IMR-90 (cell line): ENCODE results near the gene DHRS13. TPM values are rescaled to one million over a fixed set of nuclear protein-coding genes. Genes with fewer than 3 reads are reported as not detected.
"Not testable (repeated sequence)": the region's sequence is repeated elsewhere in the genome, so short reads cannot be mapped to it uniquely, and the experiment has no call there.

ENCODE experiments used
- ATAC-seq: fragments of 200-7000 bp; cut with Tn5 transposase; 2 replicates; pipeline ENCODE4 v1.9.1; 2020; ENCODE audit warnings: low read depth, mild to moderate bottlenecking, moderate library complexity
- BruUV-seq: library from RNA; stranded (reverse); fragments of 400-500 nt; replicated peaks from 2 replicates; lab custom pipeline; 2021; lab: Mats Ljungman, UMichigan
- CTCF ChIA-PET: fragments of 300-600 bp; formaldehyde crosslinking; extraction: SDS; loops from one replicate; lab custom pipeline; 2021; ENCODE audit warnings: antibody characterized with exemption; lab: Yijun Ruan, JAX
- POLR2A ChIA-PET: fragments of 300-600 bp; sonication (Branson Sonifier 250); formaldehyde crosslinking; loops from one replicate; lab custom pipeline; 2022; ENCODE audit warnings: antibody characterized with exemption; ENCODE audit not compliant: unreplicated experiment; lab: Charles Lee
- DNase-seq: peaks from one replicate; pipeline ENCODE4 v3.0.0; 2013
- H2AFZ ChIP-seq: replicated peaks from 2 replicates; pipeline ENCODE3; 2013; ENCODE audit warnings: low read length, mild to moderate bottlenecking; ENCODE audit not compliant: poor library complexity
- H2AK5ac ChIP-seq: 2 replicates; pipeline ENCODE4 v1.6.1; 2013; ENCODE audit warnings: low read depth, low read length, inconsistent platforms
- H2AK9ac ChIP-seq: replicated peaks from 2 replicates; pipeline ENCODE3; 2013; ENCODE audit warnings: mild to moderate bottlenecking, low read depth, low read length, moderate library complexity; ENCODE audit not compliant: poor library complexity
- H2BK120ac ChIP-seq: 2 replicates; pipeline ENCODE4 v1.6.1; 2013; ENCODE audit warnings: low read depth, low read length, inconsistent platforms
- H2BK15ac ChIP-seq: 3 replicates; pipeline ENCODE4 v1.6.1; 2013; ENCODE audit warnings: low read depth, low read length, inconsistent platforms
- H2BK20ac ChIP-seq: 2 replicates; pipeline ENCODE4 v1.6.1; 2013; ENCODE audit warnings: low read depth, mild to moderate bottlenecking, inconsistent platforms, low read length, moderate library complexity
- H2BK5ac ChIP-seq: 2 replicates; pipeline ENCODE4 v1.6.1; 2013; ENCODE audit warnings: mild to moderate bottlenecking, low read depth, low read length, inconsistent platforms; ENCODE audit not compliant: poor library complexity, severe bottlenecking
- H3K14ac ChIP-seq: replicated peaks from 2 replicates; pipeline ENCODE4 v1.6.1; 2013; ENCODE audit warnings: low read depth, low read length, inconsistent platforms
- H3K18ac ChIP-seq: 2 replicates; pipeline ENCODE4 v1.6.1; 2013; ENCODE audit warnings: low read depth, low read length, control low read depth
- H3K23ac ChIP-seq: 2 replicates; pipeline ENCODE4 v1.6.1; 2013; ENCODE audit warnings: low read depth, low read length, inconsistent platforms
- H3K27ac ChIP-seq: 2 replicates; pipeline ENCODE4 v1.5.1; 2013; ENCODE audit warnings: mild to moderate bottlenecking, control low read depth, low read length; ENCODE audit not compliant: insufficient read depth
- H3K27me3 ChIP-seq: 2 replicates; pipeline ENCODE4 v1.6.1; 2013; ENCODE audit warnings: low read length; ENCODE audit not compliant: control insufficient read depth, insufficient read depth
- H3K36me3 ChIP-seq: 2 replicates; pipeline ENCODE4 v1.6.1; 2013; ENCODE audit warnings: low read length, mixed read lengths; ENCODE audit not compliant: control insufficient read depth, insufficient read depth
- H3K4ac ChIP-seq: 2 replicates; pipeline ENCODE4 v1.6.1; 2013; ENCODE audit warnings: low read depth, low read length, inconsistent platforms
- H3K4me1 ChIP-seq: 2 replicates; pipeline ENCODE4 v1.6.1; 2013; ENCODE audit warnings: low read length, mixed read lengths; ENCODE audit not compliant: control insufficient read depth, insufficient read depth
- H3K4me2 ChIP-seq: 2 replicates; pipeline ENCODE4 v1.6.1; 2013; ENCODE audit warnings: low read depth, mild to moderate bottlenecking, control low read depth, low read length, moderate library complexity
- H3K4me3 ChIP-seq: 2 replicates; pipeline ENCODE4 v1.5.1; 2013; ENCODE audit warnings: low read depth, mild to moderate bottlenecking, control low read depth, low read length, moderate library complexity; ENCODE audit not compliant: insufficient read depth
- H3K56ac ChIP-seq: 2 replicates; pipeline ENCODE4 v1.6.1; 2013; ENCODE audit warnings: low read length, inconsistent platforms; ENCODE audit not compliant: insufficient read depth; ENCODE audit errors: extremely low read depth
- H3K79me1 ChIP-seq, 2 experiments: 2 replicates each; pipeline ENCODE4 v1.6.1; 2013; ENCODE audit warnings: low read length in 2 of 2, inconsistent platforms in 1 of 2, low read depth in 1 of 2
- H3K9ac ChIP-seq: 2 replicates; pipeline ENCODE4 v1.6.1; 2013; ENCODE audit warnings: low read depth, low read length, control low read depth
- H3K9me1 ChIP-seq: 2 replicates; pipeline ENCODE4 v1.6.1; 2013; ENCODE audit warnings: low read length, inconsistent platforms; ENCODE audit not compliant: insufficient read depth
- H3K9me3 ChIP-seq: 2 replicates; pipeline ENCODE4 v1.6.1; 2013; ENCODE audit warnings: low read length; ENCODE audit not compliant: control insufficient read depth, insufficient read depth
- H4K20me1 ChIP-seq: 2 replicates; pipeline ENCODE4 v1.6.1; 2013; ENCODE audit warnings: low read length, inconsistent platforms; ENCODE audit not compliant: insufficient read depth
- H4K5ac ChIP-seq: 2 replicates; pipeline ENCODE4 v1.6.1; 2013; ENCODE audit warnings: mild to moderate bottlenecking, low read depth, low read length, control low read depth
- H4K8ac ChIP-seq, 2 experiments: 2 replicates each; pipeline ENCODE4 v1.6.1; 2013; ENCODE audit warnings: low read depth in 2 of 2, low read length in 2 of 2, control low read depth in 1 of 2, inconsistent platforms in 1 of 2
- H4K91ac ChIP-seq: 2 replicates; pipeline ENCODE4 v1.6.1; 2013; ENCODE audit warnings: low read depth, low read length, inconsistent platforms; ENCODE audit not compliant: insufficient read depth
- CEBPB ChIP-seq: IDR thresholded peaks from 2 replicates; pipeline ENCODE4 v1.6.1; 2012; ENCODE audit warnings: low read depth, low read length, improper control_type of control experiment
- WGBS, 2 experiments: methylation state at CpG; one replicate each; pipeline versions ENCODE4 v1.1.5 to v1.1.7; 2013; ENCODE audit warnings: missing lambda C conversion rate in 2 of 2; ENCODE audit not compliant: insufficient read length in 1 of 2; ENCODE audit errors: extremely low coverage in 2 of 2; 5-methylcytosine and 5-hydroxymethylcytosine counted together
- dilution Hi-C: fragments of 300-500 bp; cut with HindIII; formaldehyde crosslinking; loops from one replicate; pipeline ENCODE4 v1.14.3; 2018; ENCODE audit warnings: low sequenced_read_pairs; ENCODE audit not compliant: unreplicated experiment
- in situ Hi-C: fragments of 300-500 bp; cut with MboI; formaldehyde crosslinking; loops from 3 replicates; pipeline ENCODE4 v1.14.3; 2019; ENCODE audit warnings: low sequenced_read_pairs, inconsistent platforms, mixed read lengths
- intact Hi-C: fragments of 100-400 bp; cut with micrococcal nuclease; formaldehyde crosslinking; loops from 2 replicates; pipeline ENCODE4 v1.10.0; 2022
- polyA plus RNA-seq, 3 experiments: library from polyadenylated mRNA; depleted of rRNA; stranded (reverse); fragments of >200 nt; gene quantifications; 2 replicates each; pipeline ENCODE4 v1.2.3, GENCODE V29; 2012; ENCODE audit warnings: low replicate concordance in 1 of 3
- total RNA-seq: library from RNA; depleted of rRNA; stranded (reverse); fragments of >200 nt; gene quantifications from 2 replicates; pipeline ENCODE4 v1.2.3, GENCODE V29; 2012

The DHRS13 gene
- total and polyA plus RNA-seq, 2 of the 4 experiments (the other 2 are of a cell fraction), result 2.7 to 3.9 TPM

GRCh38 chr17:28877150-28877711, 25.6 kb downstream of the DHRS13 start:
- H3K14ac ChIP-seq, intact Hi-C loops: not testable (repeated sequence)

More at GRCh38 chr17:28877150-28877711, 25.6 kb downstream of the DHRS13 start:
- H2BK20ac ChIP-seq, dilution Hi-C loops, H3K23ac ChIP-seq, ATAC-seq, H3K9me1 ChIP-seq, H2AK9ac ChIP-seq, H3K18ac ChIP-seq, H4K5ac ChIP-seq, H4K8ac ChIP-seq, H2BK5ac ChIP-seq, H3K79me1 ChIP-seq, H3K4me3 ChIP-seq, H3K4ac ChIP-seq, H2AK5ac ChIP-seq, H2BK15ac ChIP-seq, CTCF ChIA-PET, DNase-seq, BruUV-seq, H3K9ac ChIP-seq, H3K27me3 ChIP-seq, H3K4me2 ChIP-seq, H3K9me3 ChIP-seq, in situ Hi-C loops, H3K4me1 ChIP-seq, H2AFZ ChIP-seq, POLR2A ChIA-PET, H4K91ac ChIP-seq, H3K27ac ChIP-seq, H2BK120ac ChIP-seq, H4K20me1 ChIP-seq, H3K56ac ChIP-seq: not testable (repeated sequence)
- WGBS, 2 experiments, result no CpG with 5 or more reads among the region's 6 CpGs
- peak; percentile 56 for TF ChIP-seq CEBPB
- peaks cover 36% of the 10 kb centered on the region for H3K36me3 ChIP-seq
